Suprapubic skin (tissue), 4 donors: ENCODE results near the gene FHOD3.

ENCODE experiments used
- EP300 ChIP-seq: sonication (generic); formaldehyde crosslinking; IDR thresholded peaks from one replicate; pipeline ENCODE4 v1.6.1; 2017; ENCODE audit warnings: antibody characterized with exemption
- POLR2A ChIP-seq, 2 donors: fragments of 450-650 bp; IDR thresholded peaks; one replicate each; pipeline ENCODE4 v1.6.1; 2017; ENCODE audit warnings: antibody characterized with exemption in 2 of 2, mild to moderate bottlenecking in 2 of 2, moderate library complexity in 2 of 2
- POLR2AphosphoS5 ChIP-seq, 3 donors: sonication (generic); formaldehyde crosslinking; IDR thresholded peaks; one replicate each; pipeline ENCODE4 v1.6.1; 2017; ENCODE audit warnings: antibody characterized with exemption in 3 of 3
- TF ChIP-seq, protein P1 (sequence below), 2 donors: fragments of 200-600 bp in 1 of 2; fragments of 450-650 bp in 1 of 2; sonication (generic) in 1 of 2; IDR thresholded peaks; one replicate each; pipeline ENCODE4 v1.5.1; 2016 to 2019; ENCODE audit warnings: antibody characterized with exemption in 2 of 2, mild to moderate bottlenecking in 1 of 2, moderate library complexity in 1 of 2

DNA sequence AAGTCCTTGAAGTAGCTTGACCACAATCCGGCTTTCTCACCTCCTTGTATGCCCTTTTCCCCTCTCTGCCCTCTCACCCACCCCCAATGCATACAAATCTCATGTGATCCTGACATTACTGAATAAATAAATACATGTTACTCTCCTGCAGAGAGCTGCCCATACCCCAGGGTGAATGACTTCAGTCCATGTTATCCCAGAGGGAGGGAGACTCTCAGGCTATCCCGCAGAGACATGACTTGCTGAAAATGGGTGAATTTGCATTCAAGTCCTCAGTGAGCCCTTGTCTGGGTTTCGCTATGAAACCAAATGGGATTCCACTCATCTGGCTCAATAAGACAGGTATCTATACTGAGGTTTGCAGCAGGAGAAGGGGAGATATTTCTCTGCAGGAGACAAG is 168.5 kb downstream of the FHOD3 start:
- TF ChIP-seq, protein P1, sequence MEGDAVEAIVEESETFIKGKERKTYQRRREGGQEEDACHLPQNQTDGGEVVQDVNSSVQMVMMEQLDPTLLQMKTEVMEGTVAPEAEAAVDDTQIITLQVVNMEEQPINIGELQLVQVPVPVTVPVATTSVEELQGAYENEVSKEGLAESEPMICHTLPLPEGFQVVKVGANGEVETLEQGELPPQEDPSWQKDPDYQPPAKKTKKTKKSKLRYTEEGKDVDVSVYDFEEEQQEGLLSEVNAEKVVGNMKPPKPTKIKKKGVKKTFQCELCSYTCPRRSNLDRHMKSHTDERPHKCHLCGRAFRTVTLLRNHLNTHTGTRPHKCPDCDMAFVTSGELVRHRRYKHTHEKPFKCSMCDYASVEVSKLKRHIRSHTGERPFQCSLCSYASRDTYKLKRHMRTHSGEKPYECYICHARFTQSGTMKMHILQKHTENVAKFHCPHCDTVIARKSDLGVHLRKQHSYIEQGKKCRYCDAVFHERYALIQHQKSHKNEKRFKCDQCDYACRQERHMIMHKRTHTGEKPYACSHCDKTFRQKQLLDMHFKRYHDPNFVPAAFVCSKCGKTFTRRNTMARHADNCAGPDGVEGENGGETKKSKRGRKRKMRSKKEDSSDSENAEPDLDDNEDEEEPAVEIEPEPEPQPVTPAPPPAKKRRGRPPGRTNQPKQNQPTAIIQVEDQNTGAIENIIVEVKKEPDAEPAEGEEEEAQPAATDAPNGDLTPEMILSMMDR (IDR thresholded peaks at IDR 0.05), result no peak
- no peak for TF ChIP-seq POLR2AphosphoS5 (IDR thresholded peaks at IDR 0.05)
- TF ChIP-seq POLR2A (IDR thresholded peaks at IDR 0.05), result no peak
- TF ChIP-seq EP300, result no peak
